Epithelial cell of proximal tubule (primary cell): ENCODE results near the gene GOSR1. TPM values are rescaled to one million over a fixed set of nuclear protein-coding genes. Genes with fewer than 3 reads are reported as not detected.

Experiments
- DNase-seq: peaks from one replicate; pipeline ENCODE4 v3.0.0-alpha.2; 2011; ENCODE audit warnings: low read depth
- H3K4me3 ChIP-seq: 2 replicates; pipeline ENCODE4 v1.5.1; 2011; ENCODE audit warnings: low read depth, mild to moderate bottlenecking, low read length
- total RNA-seq: library from RNA; depleted of rRNA; stranded (reverse); fragments of >200 nt; gene quantifications from 2 replicates; pipeline ENCODE4 v1.2.3, GENCODE V29; 2015
- TF ChIP-seq, protein P1 (sequence below): conservative IDR thresholded peaks from 2 replicates; pipeline ENCODE4 v1.5.1; 2012; ENCODE audit warnings: low read depth, mild to moderate bottlenecking, low read length

GOSR1 gene
- total RNA-seq, 1 donor from 2014 or later = 26.1 TPM

DNA sequence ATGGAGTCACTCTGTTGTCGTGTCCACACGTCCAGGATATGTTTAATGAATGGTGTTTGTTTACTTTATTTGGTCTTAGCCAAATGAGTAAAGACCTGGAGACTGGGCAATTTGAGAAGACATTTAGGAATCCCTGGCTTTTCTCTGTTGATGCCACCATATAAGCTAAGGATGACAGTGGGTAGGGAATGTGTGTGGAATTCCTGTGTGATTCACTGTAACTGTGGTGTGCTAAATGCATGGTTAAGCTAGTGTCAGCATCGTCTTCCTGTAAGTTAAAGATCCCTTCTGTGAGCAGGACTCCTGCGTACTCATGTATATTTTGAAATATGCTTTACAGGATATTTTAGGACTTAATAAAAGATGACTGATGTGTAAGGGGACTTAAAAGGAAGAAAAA is 26.4 kb downstream of the GOSR1 start:
- TF ChIP-seq, protein P1, sequence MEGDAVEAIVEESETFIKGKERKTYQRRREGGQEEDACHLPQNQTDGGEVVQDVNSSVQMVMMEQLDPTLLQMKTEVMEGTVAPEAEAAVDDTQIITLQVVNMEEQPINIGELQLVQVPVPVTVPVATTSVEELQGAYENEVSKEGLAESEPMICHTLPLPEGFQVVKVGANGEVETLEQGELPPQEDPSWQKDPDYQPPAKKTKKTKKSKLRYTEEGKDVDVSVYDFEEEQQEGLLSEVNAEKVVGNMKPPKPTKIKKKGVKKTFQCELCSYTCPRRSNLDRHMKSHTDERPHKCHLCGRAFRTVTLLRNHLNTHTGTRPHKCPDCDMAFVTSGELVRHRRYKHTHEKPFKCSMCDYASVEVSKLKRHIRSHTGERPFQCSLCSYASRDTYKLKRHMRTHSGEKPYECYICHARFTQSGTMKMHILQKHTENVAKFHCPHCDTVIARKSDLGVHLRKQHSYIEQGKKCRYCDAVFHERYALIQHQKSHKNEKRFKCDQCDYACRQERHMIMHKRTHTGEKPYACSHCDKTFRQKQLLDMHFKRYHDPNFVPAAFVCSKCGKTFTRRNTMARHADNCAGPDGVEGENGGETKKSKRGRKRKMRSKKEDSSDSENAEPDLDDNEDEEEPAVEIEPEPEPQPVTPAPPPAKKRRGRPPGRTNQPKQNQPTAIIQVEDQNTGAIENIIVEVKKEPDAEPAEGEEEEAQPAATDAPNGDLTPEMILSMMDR = no peak

DNA sequence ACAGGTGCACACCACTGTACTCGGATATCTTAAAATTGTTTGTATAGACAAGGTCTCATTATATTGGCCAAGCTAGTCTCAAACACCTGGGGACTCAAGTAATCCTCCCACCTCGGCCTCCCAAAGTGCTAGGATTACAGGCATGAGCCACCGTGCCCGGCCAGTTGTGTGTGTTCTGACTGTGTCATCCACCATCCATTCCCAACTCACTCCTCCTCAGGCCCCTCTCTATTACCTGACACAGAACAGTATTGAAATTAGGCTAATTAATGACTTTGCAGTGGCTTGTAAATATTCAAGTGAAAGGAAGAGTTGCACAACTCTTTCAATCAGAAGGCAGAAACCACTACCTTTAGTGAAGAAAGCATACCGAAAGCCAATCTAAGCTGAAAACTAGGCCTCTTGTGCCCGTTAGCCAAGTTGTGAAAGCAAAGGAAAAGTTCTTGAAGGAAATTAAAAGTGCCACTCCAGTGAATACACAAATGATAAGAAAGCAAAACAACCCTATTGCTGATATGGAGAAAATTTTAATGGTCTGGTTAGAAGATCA is 28.7 kb downstream of the GOSR1 start:
- H3K4me3 ChIP-seq = no peak overlapping the region
- DNase-seq = no peak
- TF ChIP-seq, protein P1 = no peak

More for the DNA sequence above, 26.4 kb downstream of the GOSR1 start:
- no peak overlapping the region for H3K4me3 ChIP-seq
- DNase-seq = no peak

DNA sequence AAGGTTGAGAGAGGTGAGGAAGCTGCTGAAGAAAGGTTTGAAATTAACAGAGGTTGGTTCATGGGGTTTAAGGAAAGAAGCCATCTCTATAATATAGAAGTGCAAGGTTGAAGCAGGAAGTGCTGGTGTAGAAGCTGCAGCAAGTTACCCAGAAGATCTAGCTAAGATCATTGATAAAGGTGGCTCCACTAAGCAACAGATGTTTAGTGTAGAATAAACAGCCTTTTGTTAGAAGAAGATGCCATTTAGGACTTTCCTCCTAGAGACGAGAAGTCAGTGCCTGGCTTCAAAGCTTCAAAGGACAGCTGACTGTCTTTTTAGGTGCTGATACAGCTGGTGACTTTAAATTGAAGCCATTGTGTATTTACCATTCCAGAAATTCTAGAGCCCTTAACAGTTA is 29.3 kb downstream of the GOSR1 start:
- DNase-seq = no peak
- TF ChIP-seq, protein P1 = no peak
- no peak overlapping the region for H3K4me3 ChIP-seq

DNA sequence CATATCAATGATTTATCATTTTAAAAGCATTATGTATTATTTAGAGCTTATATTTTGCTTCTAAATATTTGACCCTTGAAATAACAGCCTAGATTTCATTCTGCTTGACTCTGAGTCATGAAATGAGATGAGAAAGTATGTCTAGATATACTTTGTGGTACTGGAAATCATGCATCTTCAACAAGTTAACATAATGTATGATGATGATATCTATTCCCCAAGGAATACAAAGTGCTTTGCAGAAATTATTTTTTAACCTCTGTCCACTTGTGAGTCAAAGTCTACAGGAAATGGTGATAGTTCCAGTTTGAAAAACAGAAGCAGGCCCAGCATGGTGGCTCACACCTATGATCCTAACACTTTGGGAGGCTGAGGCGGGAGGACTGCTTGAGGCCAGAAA is 36.1 kb downstream of the GOSR1 start:
- no peak overlapping the region for H3K4me3 ChIP-seq
- TF ChIP-seq, protein P1 = no peak
- no peak for DNase-seq

DNA sequence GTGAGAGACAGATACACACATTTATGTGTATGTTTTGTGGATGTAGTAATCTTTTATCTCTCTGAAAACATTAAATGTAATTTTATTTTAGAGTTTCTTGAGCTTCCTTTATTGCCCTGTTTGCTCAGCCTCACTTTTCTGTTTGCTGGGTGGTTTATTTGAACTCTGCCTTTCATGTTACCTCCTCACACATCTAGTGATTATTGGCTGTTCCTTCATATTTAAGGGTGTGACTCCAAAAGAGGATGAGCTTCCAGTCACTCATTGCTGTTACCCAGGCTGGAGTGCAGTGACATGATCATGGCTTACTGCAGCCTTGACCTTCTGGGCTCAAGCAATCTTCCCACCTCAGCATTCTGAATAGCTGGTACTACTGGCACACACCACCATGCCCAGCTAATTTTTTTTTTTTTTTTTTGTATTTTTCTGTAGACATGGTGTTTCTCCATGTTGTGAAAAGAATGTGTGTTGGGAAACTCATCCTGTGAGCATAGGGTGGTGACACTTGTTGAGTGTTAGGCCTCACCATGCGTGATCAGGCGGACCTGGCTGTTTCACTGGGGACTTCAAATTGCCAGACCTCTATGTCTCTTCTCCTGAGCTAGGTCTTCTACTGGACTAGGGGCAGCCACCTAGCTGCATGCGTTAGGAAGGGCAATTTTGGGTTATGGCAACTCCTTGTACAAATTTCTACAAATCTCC is 37.8 kb downstream of the GOSR1 start:
- DNase-seq = no peak
- H3K4me3 ChIP-seq = no peak overlapping the region
- TF ChIP-seq, protein P1 = no peak

DNA sequence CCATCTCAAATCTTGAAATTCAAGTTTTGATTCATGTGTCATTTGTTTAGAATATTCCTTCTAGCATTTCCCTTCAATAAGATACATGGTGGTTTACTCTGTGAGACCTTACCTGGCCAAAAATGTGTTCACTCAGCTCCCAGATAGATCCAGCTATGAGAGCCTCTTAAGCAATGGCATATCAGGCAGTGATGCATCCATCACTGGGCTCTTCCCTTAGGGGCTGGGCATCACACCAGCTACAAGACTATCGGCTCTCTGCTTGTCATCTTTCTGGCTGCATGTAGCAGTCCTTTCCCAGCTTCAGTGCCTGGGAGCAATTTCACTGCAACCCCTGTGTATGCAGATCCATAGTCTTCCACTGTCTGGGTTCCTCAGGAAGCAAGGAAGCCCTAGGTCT is 40.6 kb downstream of the GOSR1 start:
- DNase-seq = no peak
- H3K4me3 ChIP-seq = no peak overlapping the region
- TF ChIP-seq, protein P1 = no peak

DNA sequence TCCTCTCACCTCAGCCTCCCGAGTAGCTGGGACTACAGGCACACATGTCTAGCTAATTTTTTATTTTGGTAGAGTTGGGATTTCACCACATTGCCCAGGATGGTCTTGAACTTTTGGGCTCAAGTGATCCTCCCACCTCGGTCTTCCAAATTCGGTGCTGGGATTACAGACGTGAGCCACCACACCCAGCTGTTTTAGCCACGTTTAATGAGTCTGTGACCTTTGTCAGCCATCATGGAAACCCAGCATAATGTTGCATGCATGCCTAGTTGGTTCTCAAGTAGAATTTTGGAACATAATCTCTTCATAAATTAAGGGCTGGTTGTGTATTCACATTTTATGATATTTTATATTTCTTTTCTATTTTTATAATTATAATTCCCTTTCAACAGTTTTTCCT is 42.0 kb downstream of the GOSR1 start:
- no peak overlapping the region for H3K4me3 ChIP-seq
- TF ChIP-seq, protein P1 = no peak
- no peak for DNase-seq
